ENCODE results near the gene SIN3B. TPM values are rescaled to one million over a fixed set of nuclear protein-coding genes. Genes with fewer than 3 reads are reported as not detected.

The SIN3B gene
- polyA plus RNA-seq, 1 donor from 2014 or later: 31.2 TPM

GRCh38 chr19:16893686-16893989 is 64.4 kb downstream of the SIN3B start:
- Histone ChIP-seq H3K36me3 (ENCODE audit: insufficient read depth, low read length) (no peaks in the 10 kb centered on the region), H2AFZ (ENCODE audit: low read depth, low read length) (no peak overlapping the region), H3K4me3 (ENCODE audit: low read length) (no peak overlapping the region), H3K9me2 (ENCODE audit: insufficient read depth, low read length) (no peaks in the 10 kb centered on the region), H3K9me3 (ENCODE audit: low read length) (no peaks in the 10 kb centered on the region), H3K27me3 (ENCODE audit: insufficient read depth, low read depth, low read length) (peaks cover 4% of the 10 kb centered on the region), H3K4me2 (ENCODE audit: low read length) (no peak overlapping the region), H4K20me1 (ENCODE audit: insufficient read depth) (no peaks in the 10 kb centered on the region), H3K79me2 (replicated peaks; ENCODE audit: insufficient read depth, low read length) (no peaks in the 10 kb centered on the region), H3K27ac (ENCODE audit: low read length) (no peak overlapping the region), H3K9ac (ENCODE audit: low read length) (no peak overlapping the region), H3F3A (ENCODE audit: insufficient read depth, low read length, poor library complexity, severe bottlenecking) (no peaks in the 10 kb centered on the region)
- TF ChIP-seq TAF1 (IDR thresholded peaks at IDR 0.05; ENCODE audit: low read depth) (no peak), RAD21 (conservative IDR thresholded peaks at IDR 0.05) (no peak), REST (IDR thresholded peaks at IDR 0.05; ENCODE audit: borderline replicate concordance) (no peak), EP300 (conservative IDR thresholded peaks at IDR 0.05; ENCODE audit: poor library complexity, severe bottlenecking) (no peak), POLR2AphosphoS5 (IDR thresholded peaks at IDR 0.05) (no peak), EZH2 (IDR thresholded peaks at IDR 0.05; ENCODE audit: borderline replicate concordance, insufficient read depth, low read length, poor library complexity, severe bottlenecking) (no peak), MXI1 (conservative IDR thresholded peaks at IDR 0.05; ENCODE audit: poor library complexity, severe bottlenecking) (no peak), SMC3 (conservative IDR thresholded peaks at IDR 0.05; ENCODE audit: poor library complexity) (no peak)
- TF ChIP-seq, protein P1, sequence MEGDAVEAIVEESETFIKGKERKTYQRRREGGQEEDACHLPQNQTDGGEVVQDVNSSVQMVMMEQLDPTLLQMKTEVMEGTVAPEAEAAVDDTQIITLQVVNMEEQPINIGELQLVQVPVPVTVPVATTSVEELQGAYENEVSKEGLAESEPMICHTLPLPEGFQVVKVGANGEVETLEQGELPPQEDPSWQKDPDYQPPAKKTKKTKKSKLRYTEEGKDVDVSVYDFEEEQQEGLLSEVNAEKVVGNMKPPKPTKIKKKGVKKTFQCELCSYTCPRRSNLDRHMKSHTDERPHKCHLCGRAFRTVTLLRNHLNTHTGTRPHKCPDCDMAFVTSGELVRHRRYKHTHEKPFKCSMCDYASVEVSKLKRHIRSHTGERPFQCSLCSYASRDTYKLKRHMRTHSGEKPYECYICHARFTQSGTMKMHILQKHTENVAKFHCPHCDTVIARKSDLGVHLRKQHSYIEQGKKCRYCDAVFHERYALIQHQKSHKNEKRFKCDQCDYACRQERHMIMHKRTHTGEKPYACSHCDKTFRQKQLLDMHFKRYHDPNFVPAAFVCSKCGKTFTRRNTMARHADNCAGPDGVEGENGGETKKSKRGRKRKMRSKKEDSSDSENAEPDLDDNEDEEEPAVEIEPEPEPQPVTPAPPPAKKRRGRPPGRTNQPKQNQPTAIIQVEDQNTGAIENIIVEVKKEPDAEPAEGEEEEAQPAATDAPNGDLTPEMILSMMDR (IDR thresholded peaks at IDR 0.05; ENCODE audit: poor library complexity, severe bottlenecking): no peak

DNA sequence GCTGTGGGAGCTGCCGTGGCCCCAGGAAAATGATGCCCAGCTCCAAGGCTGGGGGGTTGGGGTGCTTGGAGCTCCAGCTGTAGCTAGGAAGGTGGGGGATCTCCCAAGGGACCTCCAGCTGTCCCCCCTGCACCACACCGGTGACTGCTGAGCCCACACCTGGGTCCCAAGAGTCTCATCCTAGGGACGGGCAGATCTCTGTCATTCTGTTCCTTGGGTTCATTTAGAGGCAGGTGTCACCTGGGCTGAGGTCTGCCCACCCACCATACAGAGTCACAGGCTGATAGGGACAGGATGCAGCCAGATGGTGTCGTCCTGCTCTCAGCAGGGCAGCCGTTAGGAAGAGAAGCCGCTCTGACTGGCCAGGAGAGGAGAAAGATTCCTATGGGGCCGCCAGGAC is 64.9 kb downstream of the SIN3B start:
- no peaks in the 10 kb centered on the region for H3K9me2 ChIP-seq (ENCODE audit: insufficient read depth, low read length)
- H2AFZ ChIP-seq (ENCODE audit: low read depth, low read length): no peak overlapping the region
- TF ChIP-seq RAD21 (conservative IDR thresholded peaks at IDR 0.05) (no peak), MXI1 (conservative IDR thresholded peaks at IDR 0.05; ENCODE audit: poor library complexity, severe bottlenecking) (no peak), EP300 (conservative IDR thresholded peaks at IDR 0.05; ENCODE audit: poor library complexity, severe bottlenecking) (no peak), SMC3 (conservative IDR thresholded peaks at IDR 0.05; ENCODE audit: poor library complexity) (no peak), REST (IDR thresholded peaks at IDR 0.05; ENCODE audit: borderline replicate concordance) (no peak), TAF1 (IDR thresholded peaks at IDR 0.05; ENCODE audit: low read depth) (no peak), EZH2 (IDR thresholded peaks at IDR 0.05; ENCODE audit: borderline replicate concordance, insufficient read depth, low read length, poor library complexity, severe bottlenecking) (no peak), POLR2AphosphoS5 (IDR thresholded peaks at IDR 0.05) (no peak)
- TF ChIP-seq, protein P1 (IDR thresholded peaks at IDR 0.05; ENCODE audit: poor library complexity, severe bottlenecking): no peak
- H3K9me3 ChIP-seq (ENCODE audit: low read length): no peaks in the 10 kb centered on the region
- no peak overlapping the region for H3K4me3 ChIP-seq (ENCODE audit: low read length)
- no peaks in the 10 kb centered on the region for H4K20me1 ChIP-seq (ENCODE audit: insufficient read depth)
- H3K27me3 ChIP-seq (ENCODE audit: insufficient read depth, low read depth, low read length): peaks cover 4% of the 10 kb centered on the region
- H3K36me3 ChIP-seq (ENCODE audit: insufficient read depth, low read length): no peaks in the 10 kb centered on the region
- no peaks in the 10 kb centered on the region for H3F3A ChIP-seq (ENCODE audit: insufficient read depth, low read length, poor library complexity, severe bottlenecking)
- no peaks in the 10 kb centered on the region for H3K79me2 ChIP-seq (replicated peaks; ENCODE audit: insufficient read depth, low read length)
- H3K27ac ChIP-seq (ENCODE audit: low read length): no peak overlapping the region
- no peak overlapping the region for H3K4me2 ChIP-seq (ENCODE audit: low read length)
- no peak overlapping the region for H3K9ac ChIP-seq (ENCODE audit: low read length)
